ENCODE measurements around the gene HIKESHI.
"Not testable (repeated sequence)": the region's sequence is repeated elsewhere in the genome, so short reads cannot be mapped to it uniquely, and the experiment has no call there.

The HIKESHI gene

DNA sequence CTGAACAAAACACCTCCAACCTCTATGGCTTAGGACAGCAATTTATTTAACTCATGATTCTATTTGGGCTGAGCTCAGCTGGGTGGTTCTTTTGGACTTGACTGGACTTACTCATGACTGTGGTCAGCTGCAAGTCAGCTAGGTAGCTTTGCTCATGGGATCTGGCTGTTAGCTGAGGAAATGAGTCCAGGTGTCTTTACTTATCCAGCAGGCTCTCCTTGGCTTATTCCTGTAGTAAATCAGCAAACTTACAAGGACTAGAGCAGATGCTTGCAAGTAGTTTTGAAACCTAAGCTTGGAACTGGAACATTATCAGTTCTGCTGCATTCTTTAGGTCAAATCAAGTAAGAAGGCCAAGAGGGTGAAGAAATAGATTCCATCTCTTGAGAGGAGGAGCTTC lies 8.0 kb upstream of the HIKESHI start:
- DNase-seq, result no peak

- no peak for DNase-seq
Measured at GRCh38 chr11:86301742-86302091, 323 bp upstream of the HIKESHI start.

DNA sequence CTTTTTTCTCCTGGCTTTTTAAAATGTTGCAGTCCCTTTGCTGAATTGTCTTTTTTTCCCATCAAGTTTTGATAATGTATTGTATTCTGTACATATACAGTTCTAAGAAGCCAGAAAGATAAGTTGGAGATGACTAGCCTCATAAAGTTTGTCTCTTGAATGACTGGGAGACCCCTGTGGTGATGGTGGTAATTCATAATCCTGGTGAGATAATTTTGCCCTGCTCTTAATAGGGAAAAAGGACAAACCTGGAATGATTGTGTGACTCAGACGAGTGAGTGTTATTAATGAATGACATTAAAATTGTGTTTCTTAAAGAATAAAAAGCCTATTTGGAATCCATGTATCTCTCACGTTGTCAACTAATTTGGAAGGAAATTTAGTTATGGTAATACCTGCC lies 1.2 kb downstream of the HIKESHI start:
- no peak for DNase-seq

- not testable (repeated sequence) for DNase-seq
Measured at GRCh38 chr11:86308710-86309109, 6.7 kb downstream of the HIKESHI start.

- no peak for DNase-seq
Measured at GRCh38 chr11:86313793-86314192, 11.8 kb downstream of the HIKESHI start.

- no peak for DNase-seq
Measured at GRCh38 chr11:86314636-86315035, 12.6 kb downstream of the HIKESHI start.

DNA sequence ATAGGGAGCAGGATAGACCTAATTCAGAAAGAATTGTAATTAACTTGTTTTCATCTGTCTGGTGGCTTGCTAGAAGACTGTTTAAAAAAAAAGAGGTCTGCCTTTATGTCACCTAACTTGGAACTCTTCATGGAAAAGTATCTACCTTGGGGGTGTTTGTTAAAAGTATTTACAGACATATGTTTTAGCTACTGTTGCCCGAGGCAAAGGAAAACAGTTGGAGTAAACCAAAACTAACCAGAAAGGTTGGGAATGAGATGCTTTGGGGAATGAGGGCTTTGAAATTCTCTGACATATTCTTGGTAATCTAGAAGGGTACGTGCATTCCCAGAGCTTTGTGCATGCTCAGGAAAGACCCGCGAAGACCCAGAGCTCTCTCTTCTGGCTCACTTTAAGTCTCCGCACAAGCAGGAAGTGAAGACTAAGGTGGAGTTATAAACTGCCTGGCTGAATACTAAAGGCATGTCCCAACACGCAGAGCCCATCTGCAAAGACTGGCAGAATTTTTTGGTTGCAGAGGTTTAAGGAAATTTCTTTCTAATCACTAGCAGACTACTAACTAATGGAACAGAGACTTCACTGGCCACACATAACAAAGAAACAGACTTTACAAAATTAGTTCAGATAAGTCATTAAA lies 33.2 kb downstream of the HIKESHI start:
- DNase-seq, result no peak

DNA sequence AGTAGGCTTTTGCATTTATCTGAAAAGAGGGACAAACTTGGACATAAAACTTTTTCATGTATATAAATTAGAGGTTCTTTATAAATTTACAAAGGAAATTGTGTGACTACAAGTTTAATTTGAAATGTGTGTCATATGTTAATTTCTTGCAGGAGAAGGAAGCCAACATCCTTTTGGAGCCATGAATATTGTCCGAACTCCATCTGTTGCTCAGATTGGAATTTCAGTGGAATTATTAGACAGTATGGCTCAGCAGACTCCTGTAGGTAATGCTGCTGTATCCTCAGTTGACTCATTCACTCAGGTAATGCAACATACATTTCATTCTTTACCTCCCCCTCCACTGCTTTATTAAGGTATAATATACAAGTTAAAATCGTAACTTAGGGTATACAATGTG lies 35.2 kb downstream of the HIKESHI start:
- DNase-seq, result no peak

- DNase-seq, result no peak
Measured at GRCh38 chr11:86341382-86341781, 39.3 kb downstream of the HIKESHI start.

- DNase-seq, result no peak
Measured at GRCh38 chr11:86346513-86346912, 44.5 kb downstream of the HIKESHI start.

DNA sequence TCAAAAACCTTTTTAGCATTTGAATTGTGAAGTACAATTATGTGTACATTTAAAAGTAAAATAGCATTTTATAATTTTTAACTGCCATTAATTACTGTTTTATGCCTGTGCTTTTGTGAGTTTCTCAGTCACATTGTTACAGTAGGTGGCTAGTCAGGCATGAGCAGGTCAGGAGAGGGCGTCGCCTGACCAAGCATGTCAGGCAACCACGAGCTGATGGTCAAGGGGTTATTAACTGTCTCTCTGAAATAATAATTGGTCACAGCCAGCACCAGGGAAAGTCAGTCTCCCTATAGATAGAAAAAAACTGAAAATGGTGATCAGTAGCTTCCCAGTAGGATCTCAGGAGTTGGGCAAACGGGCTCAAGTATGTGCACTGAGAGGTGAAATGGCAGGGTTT lies 53.2 kb downstream of the HIKESHI start:
- DNase-seq, result no peak

GRCh38 chr11:86357412-86357811 lies 55.4 kb downstream of the HIKESHI start:
- DNase-seq, result not testable (repeated sequence)

DNA sequence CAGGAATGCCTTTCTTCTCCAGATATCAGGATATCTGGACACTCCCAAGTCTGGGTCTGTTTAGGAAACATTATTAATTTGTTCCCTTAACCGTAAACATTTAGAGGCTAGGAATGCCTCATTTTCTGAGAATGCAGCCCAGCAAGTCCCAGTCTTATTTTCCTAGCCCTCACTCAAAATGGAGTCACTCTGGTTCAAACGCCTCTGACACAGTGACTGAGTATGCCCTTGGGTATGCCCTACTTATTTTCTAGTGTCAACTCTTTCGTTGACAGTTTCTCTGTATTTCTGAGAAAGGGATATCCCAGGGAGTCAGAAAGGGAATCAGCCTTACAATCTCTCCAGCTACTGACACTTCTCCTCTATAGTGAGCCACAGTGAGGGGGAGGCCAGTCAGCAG lies 56.7 kb downstream of the HIKESHI start:
- DNase-seq, result no peak

- DNase-seq, result no peak
Measured at GRCh38 chr11:86360775-86361395, 58.8 kb downstream of the HIKESHI start.

- no peak for DNase-seq
Measured at GRCh38 chr11:86363424-86363823, 61.4 kb downstream of the HIKESHI start.

DNA sequence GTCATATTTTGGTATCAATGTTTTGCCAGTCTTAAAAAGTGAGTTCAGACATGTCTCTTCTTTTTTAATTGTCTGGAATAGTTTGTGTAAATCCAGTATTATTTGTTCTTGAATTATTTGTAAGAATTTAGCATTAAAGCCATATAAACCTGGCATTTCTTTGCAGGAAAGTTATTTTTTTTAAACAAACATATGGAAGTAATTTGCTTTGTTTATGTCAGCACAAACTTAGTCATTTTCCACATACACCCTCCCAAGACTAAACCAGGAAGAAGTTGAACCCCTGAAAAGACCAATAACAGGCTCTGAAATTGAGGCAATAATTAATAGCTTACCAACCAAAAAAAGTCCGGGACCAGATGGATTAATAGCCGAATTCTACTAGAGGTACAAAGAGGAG lies 63.5 kb downstream of the HIKESHI start:
- no peak for DNase-seq

DNA sequence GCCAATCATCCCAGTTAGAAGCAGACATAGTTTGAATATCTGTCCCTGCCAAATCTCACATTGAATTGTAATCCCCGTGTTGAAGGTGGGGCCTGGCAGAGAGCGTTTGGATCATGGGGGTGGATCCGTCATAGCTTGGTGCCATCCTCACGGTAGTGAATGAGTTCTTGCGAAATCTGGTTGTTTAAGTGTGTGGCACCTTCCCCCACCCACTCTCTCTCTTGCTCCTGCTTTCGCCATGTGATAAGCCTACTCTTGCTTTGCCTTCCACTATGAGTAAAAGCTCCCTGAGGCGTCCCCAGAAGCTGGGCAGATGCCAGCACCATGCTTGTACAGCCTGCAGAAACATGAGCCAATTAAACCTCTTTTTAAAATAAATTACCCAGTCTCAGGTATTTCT lies 67.6 kb downstream of the HIKESHI start:
- DNase-seq, result no peak

DNA sequence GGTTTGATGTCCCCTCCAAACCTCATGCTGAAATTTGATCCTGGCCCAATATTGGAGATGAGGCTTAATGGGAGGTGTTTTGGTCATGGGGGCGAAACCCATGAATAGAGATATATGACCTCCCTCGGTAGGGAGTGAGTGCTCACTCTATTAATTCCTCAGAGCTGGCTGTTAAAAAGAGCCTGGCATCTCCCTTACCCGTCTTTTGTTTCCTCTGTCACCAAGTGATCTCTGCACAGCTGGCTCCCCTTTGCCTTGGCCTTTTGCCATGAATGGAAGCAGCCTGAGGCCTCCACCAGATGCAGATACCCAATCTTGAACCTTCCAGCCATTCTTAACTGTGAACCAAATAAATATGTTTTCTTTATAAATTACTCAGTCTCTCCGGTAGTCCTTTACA lies 68.1 kb downstream of the HIKESHI start:
- no peak for DNase-seq

DNA sequence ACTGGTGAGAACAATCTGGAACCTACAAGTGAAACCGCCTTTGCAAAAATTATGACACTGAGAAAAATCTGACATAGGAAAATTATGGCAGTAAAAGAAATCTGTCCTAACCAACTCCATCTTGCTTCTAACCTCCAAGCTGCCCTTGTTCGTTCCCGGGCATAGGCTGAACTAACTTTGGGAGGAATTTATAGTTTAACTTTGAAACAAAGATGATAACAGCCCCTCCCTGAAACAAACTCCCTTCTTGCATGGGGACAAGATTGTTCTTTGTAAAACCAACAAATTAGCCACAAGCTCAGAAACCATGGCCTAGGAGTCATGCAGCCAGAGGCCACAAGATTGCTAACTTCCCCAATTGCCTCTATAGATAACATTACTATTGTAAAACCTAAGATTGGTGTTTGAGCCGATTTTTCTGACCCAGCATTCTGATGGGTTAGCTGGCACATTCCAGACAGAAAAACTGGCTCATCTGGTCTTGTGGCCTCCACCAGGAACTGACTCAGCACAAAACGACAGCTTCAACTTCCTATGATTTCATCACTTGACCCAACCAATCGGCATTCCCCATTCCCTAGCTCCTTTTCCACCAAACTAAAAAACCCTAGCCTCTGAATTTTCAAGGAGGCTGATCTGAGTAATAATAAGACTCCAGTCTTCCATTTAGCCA lies 69.0 kb downstream of the HIKESHI start:
- DNase-seq, result no peak

DNA sequence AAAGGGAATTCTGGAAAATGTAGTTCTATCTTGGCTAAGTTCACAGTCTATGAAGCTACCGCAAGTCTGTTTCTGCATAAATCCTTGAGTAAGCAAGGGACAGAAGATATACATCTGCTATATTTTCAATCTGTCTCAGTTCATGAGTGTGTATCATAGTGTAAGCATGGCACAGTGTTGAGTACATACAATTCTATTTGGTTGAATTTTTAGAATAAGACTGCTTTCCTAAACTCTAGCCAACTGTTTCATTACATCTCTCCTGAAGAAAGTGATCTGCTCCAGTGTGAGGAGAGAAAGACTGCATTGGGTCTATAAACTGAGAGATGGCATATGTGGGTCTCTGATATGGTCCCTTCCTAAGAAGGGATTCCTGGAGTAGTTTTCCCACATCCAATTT lies 70.0 kb downstream of the HIKESHI start:
- no peak for DNase-seq

DNA sequence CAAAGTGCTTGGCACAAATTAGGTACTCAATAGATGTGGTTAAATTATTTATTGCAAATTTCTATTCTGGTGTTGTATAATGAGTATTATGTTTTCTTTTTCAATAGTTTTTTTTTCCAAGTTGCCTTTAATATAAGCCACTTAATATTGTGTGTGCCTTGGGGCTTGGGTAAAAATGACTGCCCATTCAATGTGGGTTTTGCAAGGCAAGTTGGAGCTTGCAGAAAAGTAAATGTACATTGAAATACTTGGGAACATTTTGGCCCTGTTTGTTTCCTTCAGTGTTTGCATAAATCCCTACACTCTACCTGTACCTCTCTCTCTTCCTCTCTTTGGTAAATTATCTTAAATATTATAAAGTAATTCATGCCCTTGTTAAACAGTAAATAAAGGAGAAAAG lies 70.5 kb downstream of the HIKESHI start:
- DNase-seq, result no peak

DNA sequence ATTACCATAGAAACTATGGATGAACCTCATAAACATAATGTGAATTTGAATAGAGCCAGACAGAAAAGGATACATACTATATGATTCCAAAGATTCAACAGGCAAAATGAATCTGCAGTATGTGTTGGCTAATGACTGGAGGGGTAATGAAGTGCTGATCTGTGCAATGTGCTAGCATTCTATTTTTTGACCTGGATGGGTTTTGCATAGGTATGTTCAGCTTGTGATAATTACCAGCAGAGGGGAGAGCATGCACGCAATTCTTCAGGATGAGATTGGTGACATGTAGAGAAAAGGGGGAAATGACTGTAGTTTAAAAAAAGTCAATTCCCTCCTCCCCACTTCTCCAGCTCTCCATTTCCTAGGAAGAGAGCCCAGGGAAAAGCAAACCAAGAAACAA lies 72.0 kb downstream of the HIKESHI start:
- DNase-seq, result no peak

- DNase-seq, result no peak
Measured at GRCh38 chr11:86374586-86374985, 72.5 kb downstream of the HIKESHI start, which contains the start of gene CCDC81. TSS of gene CCDC81 (plus strand) at chr11:86374887. CDS start at chr11:86375164, 277 bp downstream.

DNA sequence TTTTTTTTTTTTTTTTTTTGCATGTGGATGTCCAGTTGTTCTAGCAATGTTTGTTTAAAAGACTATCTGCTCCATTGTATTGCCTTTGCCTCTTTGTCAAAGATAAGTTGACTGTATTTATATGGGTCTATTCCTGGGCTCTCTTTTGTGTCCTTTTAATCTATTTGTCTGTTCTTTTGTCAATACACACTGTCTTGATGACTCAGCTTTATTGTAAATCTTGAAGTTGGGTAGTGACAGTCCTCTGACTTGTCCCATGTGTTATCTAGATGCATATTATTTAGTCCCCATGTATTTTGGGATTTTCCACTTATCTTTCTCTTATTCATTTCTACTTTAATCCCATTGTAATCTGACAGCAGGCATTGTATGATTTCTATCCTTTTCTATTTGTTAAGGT lies 75.9 kb downstream of the HIKESHI start:
- DNase-seq, result no peak
